Midbrain (tissue), 1 donor: Measurements from ENCODE around the gene MOCS1.

ENCODE experiments used
- DNase-seq: peaks from one replicate; lab custom pipeline; 2025; lab: John Stamatoyannopoulos, UW

Gene MOCS1

DNA sequence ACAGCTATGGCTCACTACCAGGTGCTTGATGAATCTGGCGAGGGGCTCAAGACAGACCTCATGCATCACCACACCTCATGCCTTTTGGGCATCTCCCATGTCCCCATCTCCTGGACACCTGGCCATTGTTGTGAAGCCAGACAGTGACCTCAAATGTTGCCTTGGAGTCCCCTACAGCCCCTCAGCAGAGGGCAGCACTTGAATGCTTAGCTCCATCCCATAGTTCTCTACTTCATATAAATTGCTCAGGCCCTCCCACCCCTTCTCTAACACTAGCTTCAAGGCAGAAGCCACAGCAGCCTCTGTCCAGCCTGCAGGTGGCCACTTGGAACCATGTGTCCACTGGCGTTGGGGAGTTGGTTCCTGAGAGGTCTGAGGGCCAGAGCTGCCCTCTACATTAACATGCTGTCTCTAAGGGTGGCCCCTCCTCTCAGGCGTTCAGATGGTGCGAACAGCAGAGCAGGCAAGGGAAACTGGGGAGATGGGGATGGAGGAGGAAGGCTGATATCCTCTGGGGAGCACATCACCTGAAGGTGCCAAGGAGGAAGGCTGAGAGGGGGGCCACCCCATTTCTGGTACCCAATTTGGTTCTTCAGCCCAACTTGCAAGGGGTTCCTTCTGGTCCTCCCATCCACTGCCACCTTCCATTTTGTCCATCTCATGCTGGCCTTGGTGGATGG is 31.3 kb downstream of the MOCS1 start:
- no peak for DNase-seq

DNA sequence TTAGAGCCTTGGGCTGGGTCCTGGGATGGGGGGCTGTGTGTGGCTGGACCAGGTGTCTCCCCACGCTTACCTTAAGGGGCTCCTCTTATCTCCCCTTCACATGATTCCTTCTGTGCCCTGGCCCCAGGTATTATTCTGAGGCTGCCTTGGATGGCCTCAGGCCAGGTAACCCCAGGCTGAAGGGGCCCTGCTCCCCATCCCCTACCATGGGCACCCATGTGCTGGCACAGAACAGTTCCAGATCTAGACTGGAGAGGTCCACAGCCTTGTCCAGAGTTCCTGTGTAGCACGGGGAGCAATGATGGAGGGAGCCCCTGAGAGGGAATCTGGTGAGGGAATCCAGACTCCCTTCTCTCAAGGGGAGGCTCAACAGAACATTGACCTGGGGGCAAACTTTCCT is 32.1 kb downstream of the MOCS1 start:
- DNase-seq, result no peak

DNA sequence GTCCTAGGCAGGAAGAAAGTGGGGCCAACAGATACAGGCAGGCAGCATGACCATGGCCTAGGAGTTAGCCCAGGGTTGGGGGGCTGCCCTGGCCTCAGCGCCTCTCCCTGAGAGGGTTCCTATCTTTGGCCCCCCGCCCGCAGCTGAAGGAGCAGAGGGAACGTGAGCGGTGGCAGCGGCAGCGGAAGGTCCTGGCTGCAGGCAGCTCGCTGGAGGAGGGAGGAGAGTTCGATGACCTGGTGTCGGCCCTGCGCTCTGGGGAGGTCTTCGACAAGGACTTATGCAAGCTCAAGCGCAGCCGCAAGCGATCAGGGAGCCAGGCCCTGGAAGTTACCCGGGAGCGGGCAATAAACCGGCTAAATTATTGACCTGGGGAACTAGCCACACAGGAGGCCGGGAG is 32.6 kb downstream of the MOCS1 start:
- no peak for DNase-seq

DNA sequence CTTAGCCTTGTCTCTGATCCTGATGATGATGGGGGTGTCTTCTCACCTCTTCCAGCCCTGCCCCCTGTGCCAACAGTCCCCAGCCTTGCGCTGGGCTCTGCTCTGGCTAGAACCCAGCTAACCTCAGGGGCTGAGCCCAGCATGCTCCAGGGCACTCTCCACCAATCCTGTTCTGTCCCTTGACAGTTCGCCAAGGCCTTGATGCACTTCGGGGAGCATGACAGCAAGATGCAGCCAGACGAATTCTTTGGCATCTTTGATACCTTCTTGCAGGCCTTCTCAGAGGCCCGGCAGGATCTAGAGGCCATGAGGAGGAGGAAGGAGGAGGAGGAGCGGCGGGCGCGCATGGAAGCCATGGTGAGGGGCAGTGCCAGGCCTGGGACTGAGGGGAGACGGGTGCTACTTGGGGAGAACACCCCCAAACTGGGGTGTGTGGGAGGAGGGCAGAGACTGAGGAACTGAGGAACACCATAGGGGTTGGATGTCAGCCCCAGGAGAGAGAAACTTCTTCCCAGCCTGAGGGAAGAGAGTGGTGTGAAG is 33.1 kb downstream of the MOCS1 start:
- DNase-seq, result no peak

DNA sequence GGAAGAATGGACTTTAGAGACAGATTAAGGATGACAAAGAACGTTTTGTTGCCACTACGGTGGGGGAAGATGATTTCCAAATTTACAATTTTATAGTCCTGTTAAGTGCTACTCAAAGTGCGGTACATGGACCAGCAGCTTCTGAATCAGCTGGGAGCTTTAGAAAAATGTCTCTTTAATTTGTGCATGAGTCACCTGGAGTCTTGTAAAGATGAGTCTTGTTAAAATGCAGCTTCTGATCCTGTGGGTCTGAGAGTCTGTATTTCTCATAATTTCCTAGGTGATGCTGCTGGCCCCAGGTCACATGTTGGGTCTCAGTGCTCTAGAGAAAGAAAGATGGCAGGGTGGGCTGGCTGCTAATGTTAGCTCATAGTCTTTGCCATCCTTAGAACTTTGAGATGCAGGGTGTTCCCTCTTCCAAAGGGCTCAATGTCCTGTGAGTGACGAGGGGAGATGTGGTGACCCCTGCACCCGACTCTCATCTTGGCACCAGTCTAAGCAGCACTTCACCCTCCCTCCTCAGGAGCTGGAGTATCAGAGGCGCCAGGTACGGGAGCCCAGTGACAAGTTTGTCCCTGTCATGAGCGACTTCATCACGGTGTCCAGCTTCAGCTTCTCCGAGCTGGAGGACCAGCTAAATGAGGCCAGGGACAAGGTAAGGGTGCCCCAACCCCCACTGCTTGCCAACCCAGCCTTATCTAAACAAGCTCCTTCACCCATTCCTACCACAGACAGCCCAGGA is 34.5 kb downstream of the MOCS1 start:
- DNase-seq, result no peak

DNA sequence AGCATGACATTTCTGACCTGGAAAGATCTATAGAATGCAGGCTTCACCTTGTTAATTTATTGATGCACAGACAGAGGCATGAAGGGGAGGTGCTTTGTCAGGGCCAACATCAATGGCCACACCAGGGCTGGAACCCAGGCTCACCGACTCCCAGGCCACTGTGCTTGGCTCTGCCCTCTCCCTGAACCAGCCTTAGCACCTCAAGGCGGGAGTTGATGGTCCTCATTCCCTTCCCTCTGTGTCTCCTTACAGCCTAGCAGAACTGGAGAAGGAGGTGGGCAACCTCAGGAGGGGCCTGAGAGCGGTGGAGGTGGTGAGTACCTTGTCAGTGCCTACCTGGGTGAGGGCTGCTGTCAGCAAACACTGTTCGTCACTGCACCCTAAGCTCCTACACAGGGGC is 35.6 kb downstream of the MOCS1 start:
- no peak for DNase-seq

DNA sequence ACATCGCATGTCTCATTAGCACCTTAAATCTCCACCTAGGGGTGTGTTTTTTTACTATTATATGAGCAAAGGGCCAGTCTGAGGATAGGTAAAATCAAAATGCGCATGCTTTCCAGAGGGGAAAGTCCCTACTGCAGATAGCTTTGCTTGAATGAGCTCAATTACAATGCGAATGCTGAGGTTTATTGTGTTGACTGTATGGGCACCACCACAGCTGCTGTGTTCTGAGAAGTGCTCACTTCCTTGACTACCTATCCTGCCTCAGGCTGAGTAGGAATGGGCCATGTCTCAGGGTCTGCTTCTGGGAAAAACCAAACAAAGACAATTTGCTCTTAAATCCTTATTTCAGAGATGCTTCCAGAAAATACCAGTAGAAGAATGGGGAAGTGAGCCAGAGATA is 36.6 kb downstream of the MOCS1 start:
- DNase-seq, result no peak

DNA sequence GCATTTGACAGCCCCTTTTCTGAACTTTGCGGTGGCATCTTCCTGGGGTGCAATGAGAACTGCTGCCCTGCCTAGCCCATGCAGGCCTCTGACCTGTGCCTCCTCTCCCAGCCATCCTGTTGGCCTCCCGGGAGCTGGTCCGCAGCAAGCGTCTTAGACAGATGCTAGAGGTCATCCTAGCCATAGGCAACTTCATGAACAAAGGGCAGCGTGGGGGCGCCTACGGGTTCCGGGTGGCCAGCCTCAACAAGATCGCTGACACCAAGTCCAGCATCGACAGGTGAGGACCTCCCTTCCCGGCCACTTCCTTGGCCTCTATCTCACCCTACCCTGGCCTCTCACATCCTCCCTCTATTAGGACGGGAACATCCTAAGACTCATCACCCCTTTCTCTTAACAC is 37.6 kb downstream of the MOCS1 start:
- no peak for DNase-seq

DNA sequence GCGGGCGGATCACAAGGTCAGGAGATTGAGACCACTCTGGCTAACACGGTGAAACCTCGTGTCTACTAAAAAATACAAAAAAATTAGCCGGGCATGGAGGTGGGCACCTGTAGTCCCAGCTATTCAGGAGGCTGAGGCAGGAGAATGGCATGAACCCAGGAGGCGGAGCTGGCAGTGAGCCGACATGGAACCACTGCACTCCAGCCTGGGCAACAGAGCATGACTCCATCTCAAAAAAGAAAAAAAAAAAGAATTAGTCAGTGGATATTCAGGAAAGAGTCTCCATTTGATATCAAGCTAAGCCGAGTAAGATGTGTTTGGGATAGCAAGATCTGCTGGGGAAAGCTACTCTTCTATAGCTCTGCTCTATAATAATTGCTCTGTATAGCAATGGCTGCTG is 41.0 kb downstream of the MOCS1 start:
- DNase-seq, result no peak

DNA sequence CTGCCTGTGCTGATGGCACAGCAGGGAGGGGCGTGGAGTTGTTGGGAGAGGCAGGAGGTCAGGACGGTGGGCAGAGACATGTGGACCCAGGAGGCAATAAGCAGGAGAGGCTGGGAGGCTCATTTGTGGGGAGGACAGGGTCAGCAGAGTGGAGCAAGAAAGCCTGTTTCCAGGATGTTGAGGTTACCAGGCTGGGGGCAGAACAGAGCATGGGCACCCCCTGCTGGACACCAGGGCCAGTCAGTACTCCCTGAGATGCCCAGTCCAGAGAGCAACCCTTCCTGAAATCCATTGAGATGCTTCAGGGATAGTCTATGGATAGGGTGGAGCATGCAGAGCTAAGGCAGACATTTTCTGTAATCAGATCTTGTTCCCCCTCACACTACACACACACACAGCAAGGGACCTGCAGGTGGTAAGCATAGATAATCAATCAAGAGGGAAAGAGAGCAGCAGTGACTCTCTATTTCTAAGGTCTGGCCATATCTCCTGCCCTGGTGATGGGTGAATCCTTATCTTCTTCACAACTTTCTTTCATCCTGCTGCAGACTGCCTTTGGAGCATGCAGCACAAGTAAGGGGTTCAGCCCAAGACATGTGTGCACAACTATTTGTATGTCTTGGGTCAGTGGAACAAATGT is 41.7 kb downstream of the MOCS1 start:
- DNase-seq, result peak; percentile 77

DNA sequence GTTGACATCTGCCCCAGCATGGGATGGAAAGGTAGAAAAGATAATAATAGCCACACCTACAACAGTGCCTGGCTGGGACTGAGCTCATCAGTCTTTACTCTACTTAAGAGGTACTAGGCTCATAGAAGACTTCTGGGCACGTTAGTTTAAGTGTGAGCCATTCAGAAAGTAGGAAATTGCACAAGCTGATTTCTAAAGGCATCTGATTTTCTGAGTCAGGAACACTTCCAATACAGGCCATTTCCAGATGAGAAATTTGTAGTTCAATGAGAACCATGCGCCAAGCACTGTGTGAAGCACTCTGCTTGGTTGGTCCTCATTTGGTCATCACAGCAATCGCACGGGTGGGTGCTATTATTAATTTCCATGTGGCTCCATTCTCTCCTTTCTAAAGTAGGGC is 42.3 kb downstream of the MOCS1 start:
- no peak for DNase-seq

DNA sequence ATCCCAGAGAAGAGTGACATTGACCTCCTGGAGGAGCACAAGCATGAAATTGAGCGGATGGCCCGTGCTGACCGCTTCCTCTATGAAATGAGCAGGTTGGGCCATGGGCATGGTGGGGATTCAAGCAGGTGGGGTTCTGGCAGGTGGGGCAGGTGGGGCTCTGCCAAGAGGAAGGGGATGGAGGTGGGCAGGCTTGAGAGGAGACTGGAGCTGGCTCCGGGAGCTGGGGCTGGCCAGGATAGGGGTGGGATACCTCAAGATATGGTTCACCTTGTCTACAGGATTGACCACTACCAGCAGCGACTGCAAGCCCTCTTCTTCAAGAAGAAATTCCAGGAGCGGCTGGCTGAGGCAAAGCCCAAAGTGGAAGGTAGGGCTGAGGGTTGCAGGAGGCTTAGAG is 42.9 kb downstream of the MOCS1 start:
- no peak for DNase-seq

DNA sequence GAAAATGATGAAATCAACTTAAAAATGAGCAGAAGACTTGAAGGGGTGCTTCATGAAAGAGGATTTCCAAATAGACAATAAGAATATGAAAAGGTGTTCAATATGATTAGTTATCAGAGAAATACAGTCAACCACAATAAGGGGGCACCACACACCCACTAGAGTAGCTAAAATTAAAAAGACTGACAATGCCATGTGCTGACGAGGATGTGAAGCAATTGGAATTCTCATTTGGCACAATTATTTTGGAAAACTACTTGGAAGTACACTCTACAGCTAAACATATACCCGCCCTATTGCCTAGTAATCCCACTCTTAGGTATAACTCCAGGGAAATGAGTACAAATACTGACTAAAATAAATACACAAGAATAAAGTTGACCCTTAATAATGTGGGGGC is 45.0 kb downstream of the MOCS1 start:
- DNase-seq, result no peak

DNA sequence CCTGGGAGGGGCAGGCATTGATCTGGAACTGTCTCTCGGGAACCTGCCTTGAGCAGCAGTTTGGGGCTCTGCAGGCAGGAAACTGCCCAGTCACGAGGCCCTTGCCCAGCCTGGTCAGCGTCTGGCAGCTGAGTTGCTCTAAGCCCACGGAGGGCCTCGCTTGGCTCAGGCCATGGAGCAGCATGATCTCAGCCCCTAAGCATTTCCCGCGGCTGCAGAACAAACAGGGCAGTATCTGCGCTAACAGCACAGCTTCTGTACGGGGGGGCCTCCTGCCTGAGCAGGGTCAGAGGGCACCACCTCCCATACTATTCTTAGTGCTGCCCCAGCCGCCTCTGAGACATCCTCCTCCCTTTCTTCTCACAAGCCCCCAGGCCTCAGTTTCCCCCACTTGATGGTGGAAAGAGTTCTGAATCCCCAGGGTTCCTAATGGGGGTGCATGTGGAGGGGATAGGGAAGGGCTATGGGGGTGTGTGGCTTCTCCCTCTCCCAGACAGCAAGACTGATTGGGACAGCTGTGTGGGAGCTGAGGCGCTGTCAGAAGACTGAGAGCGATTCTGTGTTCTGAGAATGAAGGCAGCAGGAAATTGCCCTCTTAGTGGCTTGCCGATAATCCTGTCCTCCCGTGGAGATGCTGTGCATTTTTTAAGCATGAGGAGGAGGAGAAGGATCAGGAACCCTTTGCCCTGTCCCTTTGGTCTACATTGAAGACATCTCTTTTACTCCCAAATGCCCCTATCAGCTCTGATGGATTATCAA is 46.4 kb downstream of the MOCS1 start:
- DNase-seq, result peak; percentile 84

DNA sequence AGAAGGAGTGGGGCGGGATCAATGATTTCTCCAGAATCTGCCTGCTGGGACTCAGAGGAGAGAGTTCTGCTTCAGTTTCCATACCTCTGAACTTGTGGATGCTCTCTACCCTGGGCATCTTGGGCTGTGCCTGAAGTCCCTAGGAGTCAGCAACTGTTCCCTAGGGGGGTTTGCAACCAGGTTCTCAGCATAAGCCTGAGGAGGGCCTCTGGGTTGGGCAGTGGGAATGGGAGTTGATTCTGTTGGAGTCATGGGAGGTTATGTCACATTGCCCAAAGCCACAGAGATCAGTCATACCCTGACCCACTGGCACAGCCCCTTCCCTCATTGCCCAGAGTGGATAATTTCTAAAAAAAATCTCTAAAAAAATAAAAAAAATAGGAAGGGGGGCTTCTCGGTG is 47.4 kb downstream of the MOCS1 start:
- no peak for DNase-seq

DNA sequence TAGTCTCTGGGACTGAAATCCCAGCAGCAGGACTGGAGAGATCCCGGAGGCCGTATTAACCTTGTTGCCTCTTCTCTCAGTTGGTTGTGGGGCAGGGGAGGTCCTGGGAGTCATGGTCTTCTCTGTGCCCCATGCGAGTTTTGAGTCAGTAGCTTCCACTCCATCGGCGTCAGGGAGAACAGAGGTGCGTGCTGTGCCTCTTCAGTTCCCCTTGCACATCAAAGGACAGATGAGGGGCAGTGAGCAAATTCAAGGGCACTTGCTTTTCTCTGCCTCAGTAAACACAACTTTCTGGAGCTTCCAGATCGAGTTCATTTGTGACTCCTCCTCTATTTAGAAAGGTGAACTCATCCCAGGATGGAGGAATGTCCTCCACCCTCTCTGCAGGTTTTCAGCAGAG is 48.6 kb downstream of the MOCS1 start:
- no peak for DNase-seq

DNA sequence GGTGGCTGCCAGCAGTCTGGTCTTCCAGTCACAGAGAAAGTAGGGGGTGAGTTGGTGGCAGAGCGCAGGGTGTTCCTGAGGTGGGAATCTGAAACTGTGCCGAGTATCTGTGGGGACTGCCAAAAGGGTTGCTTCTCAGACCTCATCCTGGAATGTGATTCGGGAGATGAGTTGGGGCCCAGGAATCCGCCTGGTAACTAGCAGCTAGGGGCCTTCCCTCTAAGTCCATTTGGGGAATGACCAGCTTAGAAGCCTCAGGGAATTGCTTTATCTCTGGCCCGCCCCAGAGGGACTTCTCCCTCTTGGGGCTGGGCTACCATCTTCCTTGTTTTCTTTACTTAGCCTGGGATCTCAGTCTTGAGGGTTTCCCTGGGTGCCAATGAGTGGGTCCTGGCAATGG is 49.6 kb downstream of the MOCS1 start:
- DNase-seq, result no peak

DNA sequence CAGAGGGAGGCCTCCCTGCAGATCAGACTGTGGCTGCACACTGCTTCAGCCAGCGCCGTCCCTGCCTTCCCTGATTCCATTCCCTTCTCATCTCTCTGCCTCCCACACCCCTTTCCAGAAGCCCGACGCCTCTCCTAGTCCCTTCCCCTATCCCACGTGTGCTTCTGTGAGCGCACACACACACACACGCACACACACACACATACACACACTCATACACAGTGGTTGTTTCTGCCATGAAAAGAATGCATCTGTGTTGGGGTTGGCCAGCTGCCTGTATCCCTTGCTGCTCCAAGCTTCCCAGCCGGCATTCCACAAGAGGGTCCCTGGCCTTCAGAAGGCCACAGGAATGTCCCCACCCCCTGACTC is 51.7 kb downstream of the MOCS1 start:
- DNase-seq, result no peak

DNA sequence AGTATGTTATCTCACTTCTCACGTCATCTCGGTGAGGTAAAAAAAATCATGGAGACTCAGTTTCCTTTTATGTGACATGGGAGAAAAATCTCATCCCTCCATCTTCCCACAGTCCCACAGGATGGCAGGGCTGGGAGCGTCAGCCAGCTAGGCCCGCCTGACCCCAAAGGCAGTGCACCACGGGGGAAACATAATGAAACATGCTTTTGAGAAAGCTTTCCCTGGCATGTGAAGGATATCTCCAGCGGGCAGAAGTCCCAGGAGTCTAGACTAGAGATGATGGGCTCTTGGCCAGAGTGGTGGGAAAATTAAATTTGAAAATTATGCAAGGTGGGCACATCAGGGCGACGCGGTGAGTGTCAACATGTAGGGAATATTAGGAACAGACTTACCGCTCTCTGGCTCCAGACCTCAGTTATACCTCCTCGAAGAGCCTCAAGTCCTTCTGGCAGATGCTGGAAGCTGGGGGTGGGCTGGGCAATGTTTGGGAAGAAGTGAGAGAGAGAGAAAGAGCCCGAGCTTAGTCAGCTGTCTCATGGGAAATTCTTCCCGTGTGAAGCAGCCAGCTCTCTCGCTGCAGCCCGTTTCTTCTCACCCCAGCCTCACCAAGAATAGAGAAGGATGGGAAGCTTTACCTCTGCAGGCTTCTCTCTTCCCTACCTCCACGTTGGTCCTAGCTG is 52.3 kb downstream of the MOCS1 start:
- DNase-seq, result no peak

DNA sequence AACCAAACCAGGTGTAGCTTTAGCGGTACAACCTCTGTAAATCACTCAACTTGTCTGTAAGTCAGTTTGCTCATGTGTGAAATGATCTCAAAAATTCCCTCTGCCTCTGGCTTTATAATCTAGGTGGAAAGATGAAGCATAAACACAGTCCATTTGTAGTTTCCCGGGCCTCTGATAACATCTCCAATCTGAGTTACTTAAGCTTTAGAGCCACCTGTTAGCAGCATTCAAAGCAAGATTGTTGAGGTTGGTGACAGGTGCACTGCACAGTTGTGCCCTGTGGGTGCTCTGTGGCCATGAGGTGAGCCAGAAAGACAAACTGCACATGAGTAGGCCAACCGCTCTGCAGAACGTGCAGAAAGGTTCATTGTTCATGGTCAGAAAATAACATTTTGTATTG is 53.7 kb downstream of the MOCS1 start:
- DNase-seq, result no peak

DNA sequence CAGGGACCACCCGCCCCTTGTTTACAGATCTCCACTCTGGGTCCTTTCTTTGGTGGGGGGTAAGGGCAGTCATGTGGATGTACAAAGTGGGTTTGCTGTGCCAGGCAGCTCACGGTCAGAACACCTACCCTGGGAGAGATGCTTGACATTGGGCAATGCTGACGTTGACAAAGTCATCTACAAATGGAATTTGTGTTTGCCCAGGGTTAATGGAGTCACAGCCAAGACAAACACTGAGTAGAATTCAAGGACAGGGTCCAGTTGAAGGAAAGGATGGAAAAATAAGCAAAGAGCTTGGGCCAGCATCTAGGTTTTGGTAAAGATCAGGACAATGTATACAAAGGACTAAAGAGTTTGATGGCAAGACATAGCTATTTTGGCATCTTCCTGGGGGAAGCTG is 54.7 kb downstream of the MOCS1 start:
- no peak for DNase-seq

DNA sequence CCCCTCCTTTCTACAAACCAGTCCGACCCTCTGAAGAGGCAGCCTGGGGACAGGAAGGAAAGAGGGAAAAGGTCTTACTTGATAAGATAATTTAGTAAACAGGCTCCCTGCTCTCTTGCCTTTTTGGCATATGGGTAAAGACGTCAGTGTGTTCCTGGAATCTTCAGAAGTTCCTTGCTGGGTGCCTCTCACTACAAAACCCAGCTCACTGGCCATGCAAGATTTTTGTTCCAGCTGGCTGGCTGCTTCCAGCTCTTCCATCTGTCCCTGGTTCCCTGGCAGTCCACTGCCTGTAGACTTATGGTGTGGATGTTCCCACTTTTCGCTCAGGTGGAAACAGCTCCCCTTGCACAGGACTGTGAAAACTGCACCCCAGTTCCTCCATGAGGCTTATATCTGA is 57.4 kb downstream of the MOCS1 start:
- no peak for DNase-seq
